HG02943 (cell line): ENCODE data around the gene IGFBP5.

Experiments
- ATAC-seq: cut with Tn5 transposase; IDR thresholded peaks from one replicate; pipeline ENCODE4 v1.9.1; 2021; ENCODE audit warnings: mild to moderate bottlenecking, low read depth, moderate library complexity; ENCODE audit not compliant: unreplicated experiment

IGFBP5 gene

DNA sequence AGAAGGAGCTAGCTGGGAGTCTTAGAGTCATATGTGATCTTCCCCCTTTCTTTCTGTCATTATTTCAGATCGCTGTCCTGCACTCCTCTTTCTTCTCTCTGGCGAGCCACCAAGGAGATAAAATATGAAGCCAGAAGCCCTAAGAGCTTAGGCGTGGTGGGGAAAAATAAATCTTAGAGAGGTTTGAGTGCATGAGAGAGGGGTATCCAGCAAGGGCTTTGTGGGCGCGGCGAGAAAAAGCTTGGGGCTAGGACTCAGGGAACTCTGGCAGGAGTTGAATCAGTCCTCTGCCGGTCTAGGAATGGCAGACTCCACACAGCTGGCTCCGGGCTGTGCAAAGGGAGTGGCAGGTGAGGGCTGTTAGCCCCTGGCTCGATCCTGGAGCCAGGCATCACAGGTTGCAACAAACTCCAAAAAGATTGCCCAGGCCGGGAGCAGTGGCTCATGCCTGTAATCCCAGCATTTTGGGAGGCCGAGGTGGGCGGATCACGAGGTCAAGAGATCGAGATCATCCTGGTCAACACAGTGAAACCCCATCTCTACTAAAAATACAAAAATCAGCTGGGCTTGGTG lies 20.1 kb upstream of the IGFBP5 start:
- no peak for ATAC-seq

GRCh38 chr2:216714376-216714775 lies 19.0 kb upstream of the IGFBP5 start:
- ATAC-seq, result no peak

DNA sequence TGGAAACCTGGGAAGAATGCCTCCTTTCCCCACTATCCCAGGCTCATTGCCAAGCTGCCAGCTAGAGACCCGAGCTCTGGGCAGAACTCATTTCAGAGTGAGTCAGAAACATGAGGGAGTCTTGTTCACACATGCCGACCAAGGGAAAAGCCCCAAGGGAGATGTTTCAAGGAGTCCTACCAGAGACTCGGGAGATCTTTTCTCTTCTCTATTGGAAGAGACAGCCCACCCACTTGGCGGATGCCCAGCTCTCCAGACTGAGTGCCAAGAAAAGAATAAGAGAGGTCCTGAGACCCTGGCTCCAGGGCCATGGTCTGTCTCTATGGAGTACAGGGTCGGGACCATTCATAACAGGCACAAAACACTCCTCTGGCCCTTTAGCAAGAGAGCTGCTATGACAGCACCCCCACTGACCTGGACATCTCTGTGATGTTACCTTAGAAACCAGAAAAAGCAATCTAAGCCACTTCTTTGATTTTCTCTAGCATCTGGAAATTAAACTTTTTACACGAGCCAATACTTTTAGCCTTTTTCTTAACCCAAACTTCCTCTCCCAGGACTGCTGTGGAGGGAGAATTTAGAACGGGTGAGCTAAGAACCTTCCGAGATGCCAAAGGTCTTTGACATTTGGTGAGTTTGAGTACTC lies 18.5 kb upstream of the IGFBP5 start:
- ATAC-seq, result no peak

- no peak for ATAC-seq
These were observed 16.0 kb upstream of the IGFBP5 start for GRCh38 chr2:216711348-216711747.

GRCh38 chr2:216710551-216711301 lies 15.4 kb upstream of the IGFBP5 start:
- no peak for ATAC-seq

GRCh38 chr2:216702756-216703155 lies 7.4 kb upstream of the IGFBP5 start:
- no peak for ATAC-seq

DNA sequence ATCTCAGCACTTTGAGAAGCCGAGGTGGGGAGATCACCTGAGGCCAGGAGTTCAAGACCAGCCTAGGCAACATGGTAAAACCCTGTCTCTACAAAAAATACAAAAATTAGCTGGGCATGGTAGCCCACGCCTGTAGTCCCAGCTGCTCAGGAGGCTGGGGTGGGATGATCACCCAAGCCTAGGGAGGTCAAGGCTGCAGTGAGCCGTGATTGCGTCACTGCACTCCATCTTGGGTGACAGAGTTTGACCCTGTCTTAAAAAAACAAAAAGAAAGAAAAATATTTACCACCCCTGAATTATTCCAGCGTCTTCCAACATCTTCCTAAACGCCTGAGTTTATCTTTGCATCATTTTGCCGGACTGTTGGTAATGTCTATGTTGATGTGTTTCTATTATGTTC lies 6.2 kb upstream of the IGFBP5 start:
- no peak for ATAC-seq

DNA sequence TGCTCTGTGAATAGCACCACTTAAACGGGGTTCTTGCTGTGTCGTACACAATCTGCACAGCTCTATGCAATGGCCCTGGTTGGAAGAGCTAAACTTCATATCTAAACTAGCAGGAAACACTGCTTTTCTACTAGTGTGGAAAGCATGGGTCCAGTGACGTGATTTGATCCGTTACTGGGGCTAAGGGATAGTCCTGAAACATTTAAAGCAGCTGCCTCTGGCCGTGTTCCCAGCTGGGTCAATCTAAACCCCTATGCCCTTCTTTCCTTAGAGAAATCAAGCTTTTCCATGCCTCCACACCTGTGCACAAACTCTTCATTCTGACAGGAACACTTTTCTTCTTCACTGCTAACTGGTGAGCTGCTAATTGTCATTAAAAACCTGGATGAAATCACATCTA lies 5.4 kb upstream of the IGFBP5 start:
- ATAC-seq, result no peak

DNA sequence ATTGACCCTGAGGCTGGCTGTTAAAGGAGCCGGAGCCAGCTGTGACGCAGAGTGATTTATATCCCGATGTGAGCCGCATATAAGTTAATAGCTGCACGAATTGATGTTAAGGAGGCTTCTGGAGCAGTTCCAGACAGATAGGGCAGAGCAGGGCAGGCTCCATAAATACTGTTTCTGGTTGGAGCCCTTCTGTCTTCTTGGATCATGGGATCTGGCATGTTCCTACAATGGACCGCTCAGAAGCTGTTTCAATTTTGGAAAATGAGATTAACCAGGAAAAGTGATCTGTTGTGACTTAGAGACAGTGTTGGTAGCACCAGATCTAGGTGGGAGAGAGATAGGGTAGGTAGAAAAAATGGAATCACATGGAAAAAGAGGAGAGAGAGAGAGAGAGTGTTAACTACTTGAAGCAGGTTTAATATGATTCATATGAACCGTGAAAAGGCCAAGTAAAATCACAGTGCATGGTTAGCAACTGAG lies 4.8 kb upstream of the IGFBP5 start:
- ATAC-seq, result no peak

DNA sequence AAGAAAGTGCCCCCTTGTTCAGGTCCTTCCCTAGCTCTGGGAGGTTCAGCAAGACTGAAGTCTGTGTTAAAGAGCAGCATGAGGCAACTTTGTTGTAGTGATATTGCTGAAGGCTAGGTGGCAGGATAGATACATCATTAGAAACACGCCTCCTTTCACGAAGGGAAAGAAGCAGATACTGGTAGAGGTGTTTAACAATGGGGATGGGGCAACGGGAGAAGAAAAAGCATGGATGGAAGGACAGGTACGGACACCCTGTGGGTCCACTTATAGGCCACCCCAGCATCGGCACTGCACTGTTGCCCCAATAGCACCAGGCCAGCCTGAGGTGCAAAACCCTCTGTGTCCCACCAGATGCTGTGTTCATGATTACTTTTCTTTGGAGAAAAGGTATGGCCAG lies 3.5 kb upstream of the IGFBP5 start:
- no peak for ATAC-seq

DNA sequence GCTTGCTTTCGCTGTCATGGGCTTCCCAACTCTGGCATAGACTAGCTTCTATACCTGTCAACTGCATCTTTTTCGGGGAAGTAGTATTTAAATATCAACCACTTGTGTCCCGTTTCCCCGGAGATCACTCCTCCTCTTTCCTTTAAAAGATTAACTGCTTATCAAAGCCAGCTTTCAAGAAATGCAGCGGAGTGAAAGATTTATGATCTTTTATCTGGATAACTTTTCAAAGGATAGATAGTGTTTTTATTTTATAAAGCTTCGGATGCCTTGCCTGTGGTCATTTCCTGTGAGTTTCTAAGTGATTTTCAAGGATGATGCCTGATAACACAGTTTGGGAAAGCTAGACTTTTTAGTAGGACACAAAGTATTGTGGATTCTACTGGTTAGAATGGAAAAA lies 2.9 kb upstream of the IGFBP5 start:
- ATAC-seq, result no peak

GRCh38 chr2:216696751-216697560 lies 1.6 kb upstream of the IGFBP5 start:
- ATAC-seq, result no peak

- ATAC-seq, result no peak
These were observed 972 bp upstream of the IGFBP5 start for GRCh38 chr2:216696321-216696720.

GRCh38 chr2:216694826-216695217 lies 527 bp downstream of the IGFBP5 start:
- no peak for ATAC-seq

- no peak for ATAC-seq
These were observed 1.1 kb downstream of the IGFBP5 start for GRCh38 chr2:216694082-216694825.

DNA sequence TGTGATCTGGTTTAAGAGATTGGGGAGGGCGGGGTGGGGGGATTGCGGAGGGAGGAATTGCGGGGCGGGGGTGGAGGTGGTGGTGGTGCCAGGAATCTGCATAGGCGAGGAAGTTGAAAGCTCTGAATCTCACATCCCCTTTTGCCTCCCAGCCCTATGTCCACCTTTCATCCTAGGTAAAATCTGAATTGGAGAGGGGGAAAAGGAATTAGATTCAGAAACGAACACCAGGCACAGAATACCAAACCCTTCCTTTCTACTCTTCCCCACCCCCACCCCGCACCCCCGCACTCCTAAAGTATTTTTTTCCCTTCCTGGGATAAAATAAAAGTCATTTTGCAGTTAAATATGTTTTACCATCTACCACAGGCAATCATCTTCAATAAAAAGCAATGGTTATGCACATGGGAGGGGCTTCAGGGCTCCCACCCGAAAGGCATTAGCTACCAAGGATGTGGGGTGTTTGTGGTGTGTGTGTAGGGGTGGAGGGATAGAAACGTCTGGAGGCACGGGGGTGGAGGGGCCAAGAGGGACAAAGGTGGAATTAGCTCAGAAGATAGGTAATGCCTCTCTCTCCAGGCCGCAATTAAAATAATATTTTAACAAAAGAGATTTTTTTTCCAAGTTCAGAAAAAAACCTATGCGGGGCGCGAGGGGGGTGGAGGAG lies 1.8 kb downstream of the IGFBP5 start:
- no peak for ATAC-seq

DNA sequence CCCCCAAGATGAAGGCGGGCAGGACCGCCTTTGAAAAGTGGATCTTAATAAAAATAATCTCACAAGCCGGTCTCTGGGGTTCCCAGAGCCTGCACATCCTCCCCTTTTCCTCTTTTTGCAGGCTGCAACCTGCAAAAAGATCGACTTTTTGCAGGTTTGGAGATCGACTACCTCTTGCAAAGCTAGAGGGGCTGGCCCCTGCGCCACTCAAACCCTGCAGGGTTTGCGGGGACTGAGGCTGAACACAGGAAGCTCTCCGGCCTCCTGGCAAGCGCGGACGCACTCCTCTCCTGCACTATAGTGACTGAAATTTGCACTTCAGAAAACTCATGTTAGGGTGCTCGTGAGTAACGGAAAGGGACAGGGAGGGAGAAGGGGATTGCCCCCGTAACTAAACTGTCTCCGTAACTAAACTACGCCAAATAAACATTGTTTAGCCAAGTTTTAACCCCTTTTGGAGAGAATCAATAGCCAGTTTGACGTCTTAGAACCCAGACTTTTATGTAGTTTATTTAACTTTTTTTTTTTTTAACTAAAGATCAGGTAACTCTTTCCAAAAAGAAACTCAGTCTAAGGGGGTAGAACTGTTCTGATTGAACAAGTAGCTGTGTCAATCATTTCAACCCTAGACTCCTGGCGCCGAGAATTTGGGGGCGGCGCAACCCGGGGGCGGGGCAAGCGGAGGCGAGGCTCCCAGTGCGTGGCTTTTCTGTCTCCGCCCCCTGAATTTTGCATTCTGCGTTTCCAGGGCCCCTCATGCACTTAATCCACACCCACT lies 2.5 kb downstream of the IGFBP5 start:
- ATAC-seq, result no peak

- ATAC-seq, result no peak
These were observed 4.3 kb downstream of the IGFBP5 start for GRCh38 chr2:216690853-216691741.
